HepG2 (cell line): ENCODE data around the gene QTRT2. TPM values are rescaled to one million over a fixed set of nuclear protein-coding genes. Genes with fewer than 3 reads are reported as not detected.

ENCODE experiments used
- ATAC-seq: fragments of 200-7000 bp; cut with Tn5 transposase; 3 replicates; pipeline ENCODE4 v1.9.1; 2020; ENCODE audit warnings: mild to moderate bottlenecking, moderate library complexity
- BruUV-seq: library from RNA; stranded (reverse); fragments of 400-500 nt; replicated peaks from 2 replicates; lab custom pipeline; 2021; lab: Mats Ljungman, UMichigan
- CTCF ChIA-PET: fragments of 300-600 bp; formaldehyde crosslinking; extraction: SDS; loops from one replicate; lab custom pipeline; 2021; ENCODE audit warnings: low total read pairs, inconsistent platforms, low intra/inter-chr PET ratio; lab: Yijun Ruan, JAX
- POLR2A ChIA-PET: fragments of 350-600 bp; sonication (Branson Sonifier 250); formaldehyde crosslinking; loops from one replicate; lab custom pipeline; 2020; ENCODE audit warnings: antibody characterized with exemption, inconsistent platforms; lab: Yijun Ruan, JAX
- DNase-seq: peaks from one replicate; pipeline ENCODE4 v3.0.0-alpha.2; 2015; ENCODE audit warnings: low spot score
- FAIRE-seq: peaks from 3 replicates; lab custom pipeline; 2011; peaks lifted over from hg19 to GRCh38; lab: Jason Lieb, UNC
- H2AFZ ChIP-seq: one replicate; pipeline ENCODE4 v1.6.1; 2011; ENCODE audit warnings: low read length, inconsistent platforms
- H3K27ac ChIP-seq: fragments of 300-600 bp; 3 replicates; pipeline ENCODE4 v1.8.0; 2011; ENCODE audit warnings: mixed run types, mild to moderate bottlenecking, mixed read lengths, low read length, inconsistent platforms; ENCODE audit not compliant: insufficient read depth; ENCODE audit errors: extremely low read length
- H3K27me3 ChIP-seq, 2 experiments: fragments of 200-600 bp in 1 of 2; 2 replicates in 1 of 2; 3 replicates in 1 of 2; pipeline versions ENCODE4 v1.6.0 to v1.8.0; 2011; ENCODE audit warnings: low read length in 2 of 2, mild to moderate bottlenecking in 2 of 2, moderate library complexity in 2 of 2, inconsistent platforms in 1 of 2; ENCODE audit not compliant: insufficient read depth in 2 of 2, control insufficient read depth in 1 of 2
- H3K36me3 ChIP-seq, 2 experiments: fragments of 200-600 bp in 1 of 2; replicated peaks in 1 of 2; 2 replicates in 1 of 2; 3 replicates in 1 of 2; pipeline versions ENCODE4 v1.5.1 to v1.8.0; 2011; ENCODE audit warnings: low read length in 2 of 2, inconsistent platforms in 1 of 2; ENCODE audit not compliant: insufficient read depth in 2 of 2, control insufficient read depth in 1 of 2
- H3K4me1 ChIP-seq: 2 replicates; pipeline ENCODE4 v1.5.1; 2012; ENCODE audit warnings: low read length, inconsistent platforms; ENCODE audit not compliant: insufficient read depth
- H3K4me2 ChIP-seq: 2 replicates; pipeline ENCODE4 v1.6.0; 2011; ENCODE audit warnings: low read depth, low read length, inconsistent platforms
- H3K4me3 ChIP-seq, 3 experiments: fragments of 200-600 bp in 1 of 3; sonication (generic), shearing (Covaris generic) in 1 of 3; replicated peaks in 1 of 3; 2 replicates each; pipeline ENCODE4 v1.5.1; 2011 to 2016; ENCODE audit warnings: low read length in 3 of 3, inconsistent platforms in 2 of 3, low read depth in 2 of 3, mild to moderate bottlenecking in 2 of 3, control low read depth in 1 of 3, mixed read lengths in 1 of 3; ENCODE audit not compliant: insufficient read depth in 1 of 3
- H3K79me2 ChIP-seq: one replicate; pipeline ENCODE4 v1.6.1; 2011; ENCODE audit warnings: low read length, inconsistent platforms; ENCODE audit not compliant: insufficient read depth
- H3K9ac ChIP-seq: 2 replicates; pipeline ENCODE4 v1.6.0; 2011; ENCODE audit warnings: mild to moderate bottlenecking, low read depth, low read length, inconsistent platforms; ENCODE audit not compliant: insufficient read depth
- H3K9me3 ChIP-seq: 2 replicates; pipeline ENCODE4 v1.5.1; 2012; ENCODE audit warnings: mild to moderate bottlenecking, low read length
- H4K20me1 ChIP-seq: 2 replicates; pipeline ENCODE4 v1.6.0; 2011; ENCODE audit warnings: inconsistent platforms, mild to moderate bottlenecking, low read length, moderate library complexity; ENCODE audit not compliant: insufficient read depth
- ELF3 ChIP-seq: IDR thresholded peaks from 2 replicates; pipeline ENCODE4 v1.6.1; 2016; ENCODE audit warnings: missing genetic modification reagents, missing compliant biosample characterization
- MAF1 ChIP-seq: sonication (generic); formaldehyde crosslinking; IDR thresholded peaks from 2 replicates; pipeline ENCODE4 v1.5.0; 2020; ENCODE audit warnings: missing genetic modification reagents, borderline replicate concordance
- ZNF136 ChIP-seq: sonication (generic); formaldehyde crosslinking; IDR thresholded peaks from 2 replicates; pipeline ENCODE4 v1.8.1; 2022; ENCODE audit warnings: low read depth, mild to moderate bottlenecking, moderate library complexity, missing genetic modification reagents
- ZNF326 ChIP-seq: sonication (generic); formaldehyde crosslinking; IDR thresholded peaks from 2 replicates; pipeline ENCODE4 v1.4.0; 2020; ENCODE audit warnings: missing genetic modification reagents, borderline replicate concordance
- WGBS: methylation state at CpG from one replicate; pipeline ENCODE4 v1.1.6; 2017; ENCODE audit warnings: low lambda C conversion rate; 5-methylcytosine and 5-hydroxymethylcytosine counted together
- in situ Hi-C: cut with HindIII; loops from 2 replicates; pipeline ENCODE4 v1.10.0; 2017; ENCODE audit warnings: low pct_unique_long_range_greater_than_20kb; ENCODE audit not compliant: extremely low pct_ligation_motif_present
- intact Hi-C: fragments of 100-400 bp; cut with micrococcal nuclease; formaldehyde crosslinking; loops from one replicate; pipeline ENCODE4 v1.10.0; 2022; ENCODE audit not compliant: unreplicated experiment
- polyA plus RNA-seq, 8 experiments: library from polyadenylated mRNA; depleted of rRNA in 3 of 8; stranded (reverse) in 7 of 8; unstranded in 1 of 8; fragments of >200 nt; fragmentation: Illumina TruSeq in 4 of 8; extraction: Trizol in 4 of 8; gene quantifications; 2 replicates each; pipeline versions ENCODE4 v1.2.1 to v1.2.3, GENCODE V29; 2011 to 2016; ENCODE audit warnings: low read depth in 4 of 8, missing spikeins in 1 of 8, mixed read lengths in 1 of 8; ENCODE audit not compliant: insufficient read depth in 1 of 8
- total RNA-seq, 5 experiments: library from RNA; depleted of rRNA; stranded (reverse); fragments of >200 nt; fragmentation: Illumina TruSeq; extraction: Trizol; gene quantifications; 2 replicates each; pipeline ENCODE4 v1.2.3, GENCODE V29; 2016; ENCODE audit warnings: low read depth in 1 of 5
- TF ChIP-seq, protein P1 (sequence below): sonication (generic); formaldehyde crosslinking; IDR thresholded peaks from one replicate; pipeline ENCODE4 v1.5.1; 2020; ENCODE audit warnings: mild to moderate bottlenecking, missing genetic modification reagents; ENCODE audit errors: not compliant biosample characterization

Gene QTRT2
- total and polyA plus RNA-seq, 2 of the 13 experiments (the other 11 are each of a cell fraction or from before 2014, with no cell fraction given), result 7.1 to 33.4 TPM

GRCh38 chr3:114011059-114011797 lies 45.3 kb upstream of the QTRT2 start:
- Histone ChIP-seq H3K27me3 (no peaks in the 10 kb centered on the region; a peak in 1 of 5 replicates), H3K79me2 (no peaks in the 10 kb centered on the region), H3K4me3 (no peak overlapping the region), H3K9ac (no peak overlapping the region), H2AFZ (no peak overlapping the region), H4K20me1 (no peaks in the 10 kb centered on the region), H3K27ac (no peak overlapping the region), H3K36me3 (no peaks in the 10 kb centered on the region), H3K9me3 (no peaks in the 10 kb centered on the region), H3K4me2 (no peak overlapping the region), H3K4me1 (no peaks in the 10 kb centered on the region)
- BruUV-seq, result no TSS peak
- CTCF ChIA-PET, result no interaction called here
- no peak for DNase-seq
- 51% methylated on average over 2 of the region's 2 CpGs for WGBS
- ATAC-seq, result no peak
- no peak for TF ChIP-seq ELF3
- no peak for TF ChIP-seq ZNF136 (CRISPR knock-in tag)
- TF ChIP-seq ZNF326 (CRISPR knock-in tag), result no peak
- no peak for FAIRE-seq
- in situ Hi-C loops, result no loop called here
- intact Hi-C loops, result no loop called here
- POLR2A ChIA-PET, result no interaction called here

- Histone ChIP-seq H2AFZ (no peak overlapping the region), H4K20me1 (no peaks in the 10 kb centered on the region), H3K9me3 (no peaks in the 10 kb centered on the region), H3K4me3 (no peak overlapping the region), H3K4me1 (no peaks in the 10 kb centered on the region), H3K9ac (no peak overlapping the region), H3K27me3 (no peaks in the 10 kb centered on the region; a peak in 1 of 5 replicates), H3K79me2 (no peaks in the 10 kb centered on the region), H3K36me3 (no peaks in the 10 kb centered on the region), H3K27ac (no peak overlapping the region), H3K4me2 (no peak overlapping the region)
- BruUV-seq, result no TSS peak
- FAIRE-seq (no peak), DNase-seq (no peak), ATAC-seq (no peak)
- WGBS, result 58% methylated on average over 7 of the region's 7 CpGs
- in situ Hi-C loops (no loop called here), intact Hi-C loops (no loop called here)
- POLR2A ChIA-PET, result no interaction called here
- CTCF ChIA-PET, result no interaction called here
- no peak for TF ChIP-seq MAF1 (CRISPR knock-in tag)
- TF ChIP-seq, protein P1, sequence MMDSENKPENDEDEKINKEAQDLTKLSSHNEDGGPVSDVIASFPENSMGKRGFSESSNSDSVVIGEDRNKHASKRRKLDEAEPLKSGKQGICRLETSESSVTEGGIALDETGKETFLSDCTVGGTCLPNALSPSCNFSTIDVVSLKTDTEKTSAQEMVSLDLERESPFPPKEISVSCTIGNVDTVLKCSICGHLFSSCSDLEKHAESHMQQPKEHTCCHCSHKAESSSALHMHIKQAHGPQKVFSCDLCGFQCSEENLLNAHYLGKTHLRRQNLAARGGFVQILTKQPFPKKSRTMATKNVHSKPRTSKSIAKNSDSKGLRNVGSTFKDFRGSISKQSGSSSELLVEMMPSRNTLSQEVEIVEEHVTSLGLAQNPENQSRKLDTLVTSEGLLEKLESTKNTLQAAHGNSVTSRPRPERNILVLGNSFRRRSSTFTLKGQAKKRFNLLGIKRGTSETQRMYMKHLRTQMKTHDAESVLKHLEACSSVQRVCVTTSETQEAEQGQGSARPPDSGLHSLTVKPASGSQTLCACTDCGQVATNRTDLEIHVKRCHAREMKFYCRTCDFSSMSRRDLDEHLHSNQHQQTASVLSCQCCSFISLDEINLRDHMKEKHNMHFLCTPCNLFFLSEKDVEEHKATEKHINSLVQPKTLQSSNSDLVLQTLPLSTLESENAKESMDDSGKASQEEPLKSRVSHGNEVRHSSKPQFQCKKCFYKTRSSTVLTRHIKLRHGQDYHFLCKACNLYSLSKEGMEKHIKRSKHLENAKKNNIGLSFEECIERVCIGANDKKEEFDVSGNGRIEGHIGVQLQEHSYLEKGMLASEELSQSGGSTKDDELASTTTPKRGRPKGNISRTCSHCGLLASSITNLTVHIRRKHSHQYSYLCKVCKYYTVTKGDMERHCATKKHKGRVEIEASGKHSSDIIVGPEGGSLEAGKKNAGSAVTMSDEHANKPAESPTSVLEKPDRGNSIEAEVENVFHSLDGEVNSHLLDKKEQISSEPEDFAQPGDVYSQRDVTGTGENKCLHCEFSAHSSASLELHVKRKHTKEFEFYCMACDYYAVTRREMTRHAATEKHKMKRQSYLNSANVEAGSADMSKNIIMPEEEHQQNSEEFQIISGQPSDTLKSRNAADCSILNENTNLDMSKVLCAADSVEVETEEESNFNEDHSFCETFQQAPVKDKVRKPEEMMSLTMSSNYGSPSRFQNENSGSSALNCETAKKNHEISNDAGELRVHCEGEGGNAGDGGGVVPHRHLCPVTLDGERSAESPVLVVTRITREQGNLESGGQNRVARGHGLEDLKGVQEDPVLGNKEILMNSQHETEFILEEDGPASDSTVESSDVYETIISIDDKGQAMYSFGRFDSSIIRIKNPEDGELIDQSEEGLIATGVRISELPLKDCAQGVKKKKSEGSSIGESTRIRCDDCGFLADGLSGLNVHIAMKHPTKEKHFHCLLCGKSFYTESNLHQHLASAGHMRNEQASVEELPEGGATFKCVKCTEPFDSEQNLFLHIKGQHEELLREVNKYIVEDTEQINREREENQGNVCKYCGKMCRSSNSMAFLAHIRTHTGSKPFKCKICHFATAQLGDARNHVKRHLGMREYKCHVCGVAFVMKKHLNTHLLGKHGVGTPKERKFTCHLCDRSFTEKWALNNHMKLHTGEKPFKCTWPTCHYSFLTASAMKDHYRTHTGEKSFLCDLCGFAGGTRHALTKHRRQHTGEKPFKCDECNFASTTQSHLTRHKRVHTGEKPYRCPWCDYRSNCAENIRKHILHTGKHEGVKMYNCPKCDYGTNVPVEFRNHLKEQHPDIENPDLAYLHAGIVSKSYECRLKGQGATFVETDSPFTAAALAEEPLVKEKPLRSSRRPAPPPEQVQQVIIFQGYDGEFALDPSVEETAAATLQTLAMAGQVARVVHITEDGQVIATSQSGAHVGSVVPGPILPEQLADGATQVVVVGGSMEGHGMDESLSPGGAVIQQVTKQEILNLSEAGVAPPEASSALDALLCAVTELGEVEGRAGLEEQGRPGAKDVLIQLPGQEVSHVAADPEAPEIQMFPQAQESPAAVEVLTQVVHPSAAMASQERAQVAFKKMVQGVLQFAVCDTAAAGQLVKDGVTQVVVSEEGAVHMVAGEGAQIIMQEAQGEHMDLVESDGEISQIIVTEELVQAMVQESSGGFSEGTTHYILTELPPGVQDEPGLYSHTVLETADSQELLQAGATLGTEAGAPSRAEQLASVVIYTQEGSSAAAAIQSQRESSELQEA, result no peak
Observed at GRCh38 chr3:114014211-114014610, 42.3 kb upstream of the QTRT2 start.
